Caco-2 (cell line): ENCODE measurements around the gene C22orf39. TPM values are rescaled to one million over a fixed set of nuclear protein-coding genes. Genes with fewer than 3 reads are reported as not detected.
"Not testable (repeated sequence)": the region's sequence is repeated elsewhere in the genome, so short reads cannot be mapped to it uniquely, and the experiment has no call there.

Source experiments
- BruUV-seq: library from RNA; stranded (reverse); fragments of 400-500 nt; replicated peaks from 2 replicates; lab custom pipeline; 2021; lab: Mats Ljungman, UMichigan
- CTCF ChIA-PET: fragments of 300-600 bp; sonication (Branson Sonifier 250); formaldehyde crosslinking; loops from one replicate; lab custom pipeline; 2022; ENCODE audit warnings: antibody characterized with exemption; lab: Charles Lee
- POLR2A ChIA-PET: fragments of 300-600 bp; sonication (Branson Sonifier 250); formaldehyde crosslinking; loops from one replicate; lab custom pipeline; 2022; ENCODE audit warnings: antibody characterized with exemption; lab: Charles Lee
- DNase-seq, 2 experiments: peaks; one replicate each; pipeline versions ENCODE4 v3.0.0 to v3.0.0-alpha.2; 2020 to 2022
- H3K27me3 ChIP-seq: replicated peaks from 2 replicates; pipeline ENCODE4 v1.6.0; 2011; ENCODE audit warnings: low read length; ENCODE audit not compliant: control insufficient read depth, insufficient read depth
- H3K36me3 ChIP-seq: 2 replicates; pipeline ENCODE4 v1.5.1; 2011; ENCODE audit warnings: low read length; ENCODE audit not compliant: control insufficient read depth, insufficient read depth
- H3K4me1 ChIP-seq: fragments of 250-450 bp; sonication (Bioruptor Pico); 2 replicates; pipeline ENCODE4 v1.5.1; 2020; ENCODE audit warnings: mild to moderate bottlenecking
- H3K4me3 ChIP-seq: 2 replicates; pipeline ENCODE4 v1.5.1; 2011; ENCODE audit warnings: low read depth, mild to moderate bottlenecking, control low read depth, low read length
- H3K9me3 ChIP-seq: fragments of 250-450 bp; sonication (Bioruptor Pico); 2 replicates; pipeline ENCODE4 v1.5.1; 2020; ENCODE audit warnings: mild to moderate bottlenecking, moderate library complexity
- H3K27ac Mint-ChIP-seq: one replicate; pipeline ENCODE4 v1.8.0; 2022; ENCODE audit warnings: mixed read lengths; ENCODE audit not compliant: unreplicated experiment
- H3K27me3 Mint-ChIP-seq: one replicate; pipeline ENCODE4 v1.8.0; 2022; ENCODE audit warnings: mixed read lengths; ENCODE audit not compliant: insufficient read depth, unreplicated experiment
- H3K36me3 Mint-ChIP-seq: one replicate; pipeline ENCODE4 v1.8.0; 2022; ENCODE audit warnings: mild to moderate bottlenecking, mixed read lengths; ENCODE audit not compliant: insufficient read depth, unreplicated experiment
- H3K4me1 Mint-ChIP-seq: one replicate; pipeline ENCODE4 v1.8.0; 2022; ENCODE audit warnings: low read depth, mixed read lengths; ENCODE audit not compliant: unreplicated experiment
- H3K4me3 Mint-ChIP-seq: one replicate; pipeline ENCODE4 v1.8.0; 2022; ENCODE audit warnings: mild to moderate bottlenecking, moderate library complexity, mixed read lengths; ENCODE audit not compliant: unreplicated experiment
- H3K9me3 Mint-ChIP-seq: one replicate; pipeline ENCODE4 v1.8.0; 2022; ENCODE audit warnings: mixed read lengths; ENCODE audit not compliant: unreplicated experiment
- CTCF ChIP-seq, 2 experiments: fragments of 200-600 bp in 1 of 2; IDR thresholded peaks; 1 replicate in 1 of 2; 2 replicates in 1 of 2; pipeline versions ENCODE4 v1.5.1 to v1.8.0; 2011 to 2022; ENCODE audit warnings: antibody characterized with exemption in 1 of 2, control low read depth in 1 of 2, inconsistent platforms in 1 of 2, low read depth in 1 of 2, low read length in 1 of 2, mild to moderate bottlenecking in 1 of 2, moderate library complexity in 1 of 2; ENCODE audit not compliant: insufficient read depth in 1 of 2, severe bottlenecking in 1 of 2, unreplicated experiment in 1 of 2
- intact Hi-C: fragments of 100-400 bp; cut with micrococcal nuclease; formaldehyde crosslinking; loops from one replicate; pipeline ENCODE4 v1.10.0; 2022; ENCODE audit not compliant: unreplicated experiment
- total RNA-seq: library from RNA; stranded (reverse); gene quantifications from 2 replicates; pipeline ENCODE4 v1.2.3, GENCODE V29; 2022

C22orf39 gene
- total RNA-seq, 1 experiment from 2014 or later = 36.1 TPM

- TF ChIP-seq CTCF (IDR thresholded peaks at IDR 0.05; ENCODE audit: insufficient read depth in 1 of 2, low read depth in 1 of 2, low read length in 1 of 2, severe bottlenecking in 1 of 2, unreplicated experiment in 1 of 2) = no peak
- Mint-ChIP-seq H3K27ac (no peak overlapping the region), H3K4me1 (no peaks in the 10 kb centered on the region), H3K27me3 (no peaks in the 10 kb centered on the region), H3K9me3 (no peaks in the 10 kb centered on the region), H3K4me3 (no peak overlapping the region), H3K36me3 (peaks cover 32% of the 10 kb centered on the region)
- no peaks in the 10 kb centered on the region; the same call in 1 of the 2 replicates for H3K4me1 ChIP-seq
- no peaks in the 10 kb centered on the region for H3K9me3 ChIP-seq
- ChIA-PET POLR2A (no interaction called here), CTCF (no interaction called here)
- H3K4me3 ChIP-seq = no peak overlapping the region
- no peak for DNase-seq
- BruUV-seq = no TSS peak
- no peaks in the 10 kb centered on the region for H3K36me3 ChIP-seq
- H3K27me3 ChIP-seq = no peaks in the 10 kb centered on the region
- intact Hi-C loops = no loop called here
These were observed 9.2 kb downstream of the C22orf39 start for GRCh38 chr22:19438298-19438697.

GRCh38 chr22:19436444-19437161, 10.9 kb downstream of the C22orf39 start:
- intact Hi-C loops, H3K27ac Mint-ChIP-seq, DNase-seq, CTCF ChIA-PET, H3K4me1 ChIP-seq, POLR2A ChIA-PET, H3K9me3 Mint-ChIP-seq, H3K36me3 ChIP-seq, BruUV-seq, H3K4me3 Mint-ChIP-seq, H3K27me3 Mint-ChIP-seq, H3K27me3 ChIP-seq, H3K4me1 Mint-ChIP-seq, H3K4me3 ChIP-seq, H3K9me3 ChIP-seq: not testable (repeated sequence)
- H3K36me3 Mint-ChIP-seq = peaks cover 36% of the 10 kb centered on the region

DNA sequence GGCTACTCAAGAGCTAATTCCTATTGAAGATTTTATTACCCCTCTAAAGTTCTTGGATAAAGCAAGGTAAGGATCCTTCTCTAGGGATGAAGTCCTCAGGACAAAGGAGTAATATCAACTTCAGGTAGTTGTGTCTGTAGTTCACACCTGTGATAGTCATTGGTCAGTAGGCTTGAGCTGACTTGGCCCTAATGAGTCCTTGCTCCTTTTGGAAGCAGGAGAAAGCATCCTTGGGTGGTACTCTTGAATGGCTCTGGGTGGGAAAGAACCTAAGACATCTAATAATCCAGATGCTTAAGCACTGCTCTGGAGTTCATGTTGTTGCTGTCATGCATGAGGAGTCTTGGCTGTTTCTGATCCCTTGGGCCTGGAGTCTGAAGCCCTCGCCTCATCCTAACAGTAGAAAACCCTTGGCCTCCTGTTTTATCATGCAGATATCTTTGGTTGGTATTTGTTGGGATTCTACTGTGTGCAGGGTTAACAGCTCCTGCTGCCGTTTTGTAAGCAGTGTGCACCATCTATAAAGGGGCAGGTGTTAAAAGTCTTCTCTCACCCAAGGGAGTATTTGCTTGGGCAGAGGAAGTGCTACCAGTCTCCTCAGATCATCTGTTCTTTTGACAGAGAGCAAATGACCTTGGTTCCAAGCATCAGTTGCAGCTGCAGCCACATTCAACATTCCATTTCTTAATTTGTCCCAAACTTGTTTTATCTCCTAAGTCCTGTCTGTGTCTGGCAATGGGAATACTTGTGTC, 12.5 kb downstream of the C22orf39 start:
- no TSS peak for BruUV-seq
- Mint-ChIP-seq H3K27me3 (no peaks in the 10 kb centered on the region), H3K9me3 (no peaks in the 10 kb centered on the region), H3K4me3 (no peak overlapping the region), H3K4me1 (peaks cover 6% of the 10 kb centered on the region), H3K27ac (no peak overlapping the region), H3K36me3 (peaks cover 39% of the 10 kb centered on the region)
- POLR2A ChIA-PET = no interaction called here
- intact Hi-C loops = no loop called here
- no peak for TF ChIP-seq CTCF (IDR thresholded peaks at IDR 0.05; ENCODE audit: insufficient read depth in 1 of 2, low read depth in 1 of 2, low read length in 1 of 2, severe bottlenecking in 1 of 2, unreplicated experiment in 1 of 2)
- H3K9me3 ChIP-seq = no peaks in the 10 kb centered on the region
- no peak for DNase-seq
- CTCF ChIA-PET = no interaction called here
- H3K27me3 ChIP-seq = no peaks in the 10 kb centered on the region
- no peak overlapping the region for H3K4me3 ChIP-seq
- H3K4me1 ChIP-seq = peaks cover 3% of the 10 kb centered on the region; the same call in 1 of the 2 replicates
- H3K36me3 ChIP-seq = no peaks in the 10 kb centered on the region
